Measurements from ENCODE around the gene EPB41.

DNA sequence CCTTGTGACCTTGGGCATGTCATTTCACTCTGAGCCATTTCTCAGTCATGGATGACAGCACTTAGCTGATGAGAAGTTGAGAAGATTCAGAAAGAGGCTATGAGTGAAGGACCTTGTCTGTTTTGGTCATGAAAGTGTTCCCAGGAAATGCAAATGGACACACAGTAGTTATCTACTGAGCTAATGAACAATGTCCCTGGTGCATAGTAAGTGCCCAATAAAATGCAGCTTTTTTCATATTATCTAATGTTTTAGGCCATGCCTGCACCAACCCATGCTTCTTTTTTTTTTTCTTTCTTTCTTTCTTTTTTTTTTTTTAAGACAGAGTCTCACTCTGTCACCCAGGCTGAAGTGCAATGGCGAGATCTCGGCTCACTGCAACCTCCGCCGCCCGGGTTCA lies 44.4 kb upstream of the EPB41 start:
- TF ChIP-seq, protein P1, sequence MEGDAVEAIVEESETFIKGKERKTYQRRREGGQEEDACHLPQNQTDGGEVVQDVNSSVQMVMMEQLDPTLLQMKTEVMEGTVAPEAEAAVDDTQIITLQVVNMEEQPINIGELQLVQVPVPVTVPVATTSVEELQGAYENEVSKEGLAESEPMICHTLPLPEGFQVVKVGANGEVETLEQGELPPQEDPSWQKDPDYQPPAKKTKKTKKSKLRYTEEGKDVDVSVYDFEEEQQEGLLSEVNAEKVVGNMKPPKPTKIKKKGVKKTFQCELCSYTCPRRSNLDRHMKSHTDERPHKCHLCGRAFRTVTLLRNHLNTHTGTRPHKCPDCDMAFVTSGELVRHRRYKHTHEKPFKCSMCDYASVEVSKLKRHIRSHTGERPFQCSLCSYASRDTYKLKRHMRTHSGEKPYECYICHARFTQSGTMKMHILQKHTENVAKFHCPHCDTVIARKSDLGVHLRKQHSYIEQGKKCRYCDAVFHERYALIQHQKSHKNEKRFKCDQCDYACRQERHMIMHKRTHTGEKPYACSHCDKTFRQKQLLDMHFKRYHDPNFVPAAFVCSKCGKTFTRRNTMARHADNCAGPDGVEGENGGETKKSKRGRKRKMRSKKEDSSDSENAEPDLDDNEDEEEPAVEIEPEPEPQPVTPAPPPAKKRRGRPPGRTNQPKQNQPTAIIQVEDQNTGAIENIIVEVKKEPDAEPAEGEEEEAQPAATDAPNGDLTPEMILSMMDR (conservative IDR thresholded peaks at IDR 0.05 in 1 of 2, IDR thresholded peaks at IDR 0.05 in 1 of 2; ENCODE audit: extremely low read depth in 1 of 2, insufficient read depth in 1 of 2, low read depth in 1 of 2, low read length in 2 of 2): no peak
- TF ChIP-seq EZH2 (IDR thresholded peaks at IDR 0.05; ENCODE audit: borderline replicate concordance, low read length): no peak

All from mammary epithelial cell (primary cell).